GM21529 (cell line): ENCODE results near the gene TEX35.
"Not testable (repeated sequence)": the region's sequence is repeated elsewhere in the genome, so short reads cannot be mapped to it uniquely, and the experiment has no call there.

ENCODE experiments used
- ATAC-seq: cut with Tn5 transposase; IDR thresholded peaks from one replicate; pipeline ENCODE4 v1.9.1; 2021; ENCODE audit not compliant: unreplicated experiment

Gene TEX35

DNA sequence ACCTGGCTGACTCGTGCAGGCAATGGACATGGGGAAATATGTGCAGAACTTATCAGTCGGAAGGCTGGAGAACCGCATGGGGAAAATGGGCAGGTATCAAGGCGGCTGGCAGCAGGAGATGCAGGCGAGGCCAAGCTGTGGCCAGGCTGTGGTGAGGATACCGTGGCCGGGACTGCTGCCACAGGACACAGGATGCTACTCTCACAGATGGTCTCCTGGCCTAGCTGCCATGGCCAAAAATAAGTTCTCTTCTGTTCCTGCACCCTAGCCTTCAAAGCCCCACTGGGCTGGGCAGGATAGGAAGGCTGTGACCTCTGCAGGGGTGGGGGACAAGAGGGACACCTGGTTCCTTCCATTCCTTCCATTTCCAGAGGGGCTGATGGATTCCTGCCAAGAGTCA is 26.4 kb downstream of the TEX35 start:
- no peak for ATAC-seq

DNA sequence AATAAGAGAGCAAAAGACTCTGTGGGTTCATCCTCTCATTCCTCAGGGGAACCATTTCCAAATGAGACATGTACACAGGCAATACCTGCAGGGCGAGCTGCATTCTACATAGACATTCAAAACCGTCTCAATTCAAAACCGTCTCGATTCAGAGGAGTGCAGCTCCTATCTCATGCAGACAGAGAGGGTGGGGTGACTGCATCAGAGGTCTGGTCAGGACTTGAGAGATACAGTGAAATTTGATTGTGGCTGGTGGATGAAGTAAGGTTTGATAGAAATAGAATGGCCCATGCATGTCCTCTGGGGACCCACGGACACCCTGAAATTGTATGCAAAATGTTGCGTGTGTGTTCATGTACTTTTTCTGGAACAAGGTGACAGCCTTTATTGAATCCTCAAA is 27.3 kb downstream of the TEX35 start:
- no peak for ATAC-seq

DNA sequence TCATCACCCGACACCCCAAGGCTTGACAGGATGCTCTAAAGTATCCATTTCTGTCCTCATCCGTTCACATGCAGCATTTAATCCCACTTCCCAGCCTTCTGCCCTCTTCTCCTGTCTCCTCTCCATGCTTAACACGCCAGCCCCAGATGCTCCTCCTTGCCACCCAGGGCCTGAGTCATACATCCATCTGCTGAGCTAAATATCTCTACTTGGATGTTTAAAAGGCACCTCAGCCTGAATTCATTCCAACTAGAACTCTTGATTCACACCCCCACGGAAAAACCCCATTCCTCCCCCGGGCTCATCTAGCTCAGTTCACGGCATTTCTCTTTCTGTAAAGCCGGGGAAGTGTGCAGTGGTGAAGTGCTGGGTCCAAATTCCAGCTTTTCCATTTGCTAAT is 27.7 kb downstream of the TEX35 start:
- ATAC-seq = no peak

DNA sequence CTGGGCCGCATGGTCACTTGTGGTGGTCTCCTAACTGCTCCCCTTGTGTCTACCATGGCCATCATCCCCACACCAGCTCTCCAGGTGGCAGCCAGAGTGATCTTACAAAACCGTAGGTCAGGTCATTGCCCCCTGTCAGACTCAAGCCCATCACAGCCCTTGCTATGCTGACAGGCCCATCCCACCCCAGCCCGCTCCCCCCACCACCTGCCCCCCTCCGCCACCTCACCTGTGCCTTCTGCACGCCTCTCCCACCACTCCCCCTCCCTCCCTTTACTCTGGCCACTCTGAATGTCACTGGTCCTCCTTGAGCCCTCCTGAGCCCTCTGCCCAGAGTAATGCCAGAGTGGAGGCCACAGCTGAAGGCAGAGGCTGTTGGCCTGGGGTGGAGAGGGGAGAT is 28.5 kb downstream of the TEX35 start:
- no peak for ATAC-seq

DNA sequence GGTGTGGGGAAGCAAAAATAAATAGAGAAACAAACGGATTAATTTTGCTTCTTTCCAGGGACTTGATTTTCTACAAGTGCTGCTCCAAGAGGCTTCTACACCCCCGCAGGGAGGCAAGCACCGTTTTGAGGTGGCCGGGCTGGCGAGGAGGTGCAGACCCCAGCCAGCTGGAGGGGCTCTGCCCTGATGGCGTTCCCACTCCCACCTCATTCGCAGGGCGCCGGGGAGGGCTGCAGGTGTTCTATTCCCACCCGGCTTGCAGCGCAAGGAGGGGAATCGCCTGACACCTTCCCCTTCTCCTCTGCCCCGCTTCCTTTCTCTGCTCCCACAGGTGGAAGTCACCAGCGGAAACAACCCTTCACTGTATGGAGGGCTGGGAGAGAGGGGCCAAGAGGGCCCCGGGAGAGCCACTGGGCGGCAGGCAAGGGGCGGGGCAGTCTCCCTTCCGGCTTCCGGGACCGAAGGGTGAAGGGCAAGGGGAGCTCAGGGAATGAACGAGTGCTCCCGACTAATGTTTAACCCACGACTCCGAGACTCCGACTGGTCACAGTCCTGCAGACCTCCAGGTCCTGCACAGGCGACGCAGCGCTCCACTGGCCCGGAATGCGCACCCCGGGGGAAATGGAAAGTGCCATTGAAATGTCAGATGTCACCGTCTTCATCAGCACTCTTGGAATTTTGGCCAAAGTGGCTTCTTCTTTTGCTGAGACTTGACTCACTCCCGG is 29.1 kb downstream of the TEX35 start:
- ATAC-seq = peak; percentile 52

DNA sequence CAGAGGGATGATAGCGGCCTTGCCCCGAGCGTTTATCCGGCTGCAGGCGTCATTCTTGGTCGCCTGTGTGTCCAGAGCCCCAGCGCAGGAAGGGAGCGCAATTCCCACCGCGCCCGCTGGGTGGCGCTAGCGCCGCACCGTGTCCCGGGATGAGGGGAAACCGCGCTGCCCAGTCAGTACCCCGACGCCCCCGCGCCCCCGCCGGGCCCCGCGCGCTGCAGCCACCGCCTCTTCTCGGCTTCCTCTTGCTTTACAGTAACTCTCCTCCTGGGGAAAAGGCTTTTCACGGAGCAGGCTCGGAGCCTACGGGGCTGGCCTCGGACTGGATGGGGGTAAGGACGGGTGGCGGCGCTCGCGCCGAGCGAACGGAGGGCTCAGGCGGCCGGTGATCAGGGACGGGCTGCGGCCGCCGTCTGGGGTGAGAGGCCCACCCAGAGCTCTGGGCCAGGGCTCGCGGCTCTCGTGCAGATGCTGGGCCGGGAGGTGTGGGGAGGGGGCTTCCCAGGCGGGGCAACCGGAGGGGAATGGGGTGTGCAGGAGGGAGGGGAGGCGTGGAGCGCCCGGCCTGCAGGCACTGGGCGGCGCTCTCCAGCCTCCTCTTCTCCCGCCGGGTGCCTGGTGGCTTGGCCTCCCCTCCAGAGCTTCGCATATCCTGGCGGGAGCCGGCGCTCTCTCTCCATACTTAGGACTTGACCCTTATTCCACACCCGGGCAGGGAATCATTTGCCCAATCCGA is 29.8 kb downstream of the TEX35 start:
- ATAC-seq = peak; percentile 64

DNA sequence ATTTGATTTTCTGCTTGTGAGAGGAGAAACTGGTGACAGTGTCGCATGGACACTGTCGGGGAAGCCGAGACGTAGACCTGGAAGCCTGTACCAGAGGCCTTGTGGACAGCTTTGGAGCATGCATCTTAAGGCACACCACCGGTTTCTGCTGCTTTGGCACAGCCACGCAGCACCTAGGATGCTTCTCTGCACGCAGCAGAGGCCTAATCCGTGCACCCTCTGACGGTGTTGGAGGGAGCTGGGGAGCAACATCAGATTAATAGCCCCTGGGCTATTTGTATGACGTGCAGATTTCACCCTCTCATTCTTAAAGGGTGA is 30.3 kb downstream of the TEX35 start:
- peak; percentile 45 for ATAC-seq

DNA sequence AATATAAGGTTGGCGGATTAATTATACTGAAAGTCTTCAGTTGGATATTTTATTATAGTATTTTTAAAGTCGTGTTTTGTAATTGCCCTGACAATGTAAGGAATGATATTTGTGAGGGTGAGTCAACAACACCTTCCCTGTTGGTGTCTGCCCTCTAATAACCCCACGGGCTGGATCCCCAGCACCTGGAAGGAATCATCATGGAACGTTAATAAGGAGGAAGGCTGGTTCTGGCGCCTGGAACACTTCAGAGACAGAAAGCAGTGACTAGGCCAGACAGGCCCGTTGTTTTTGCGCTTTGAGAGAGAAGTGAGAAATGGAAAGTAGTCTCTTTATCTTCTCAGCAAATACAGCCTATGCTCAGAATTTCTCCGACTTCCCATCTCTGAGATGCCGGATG is 31.6 kb downstream of the TEX35 start:
- no peak for ATAC-seq

DNA sequence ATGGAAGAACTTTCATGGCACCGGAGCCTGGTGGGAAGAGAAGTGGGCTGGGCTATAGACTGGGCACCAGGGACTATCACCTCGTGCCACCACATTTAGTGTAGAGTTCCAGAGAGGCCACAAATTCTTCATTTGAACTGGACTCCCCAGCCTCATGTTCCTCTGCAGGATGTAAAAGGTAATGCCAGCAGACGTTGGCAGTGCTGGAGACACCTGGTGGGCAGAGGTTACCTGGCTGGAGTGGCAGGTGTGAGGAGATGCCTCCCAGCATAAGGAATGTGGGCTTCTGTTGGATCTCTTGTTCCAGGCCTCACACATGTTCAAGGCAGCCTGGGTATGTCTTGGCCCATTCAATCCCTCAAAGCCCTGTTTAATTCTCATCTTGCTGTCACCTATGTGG is 35.2 kb downstream of the TEX35 start:
- ATAC-seq = no peak

DNA sequence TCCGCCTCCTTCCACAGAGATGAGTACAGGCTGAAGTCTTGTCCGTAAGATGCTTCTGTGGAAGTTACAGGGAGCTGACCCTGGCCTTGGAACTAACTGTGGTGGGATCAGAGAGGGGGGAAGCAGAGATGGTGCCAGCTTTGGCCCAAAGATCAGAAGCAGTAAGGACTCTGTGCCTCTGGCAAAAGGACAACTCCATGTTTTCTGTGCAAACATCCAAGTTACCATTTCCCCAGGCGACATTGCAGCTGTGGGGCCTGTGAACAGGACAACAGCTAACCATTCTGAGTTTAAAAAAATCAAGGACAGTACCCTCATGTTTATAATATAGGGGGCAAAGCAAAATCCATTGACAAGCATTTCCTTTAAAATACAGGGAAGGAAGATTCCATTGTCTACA is 38.4 kb downstream of the TEX35 start:
- ATAC-seq = no peak

DNA sequence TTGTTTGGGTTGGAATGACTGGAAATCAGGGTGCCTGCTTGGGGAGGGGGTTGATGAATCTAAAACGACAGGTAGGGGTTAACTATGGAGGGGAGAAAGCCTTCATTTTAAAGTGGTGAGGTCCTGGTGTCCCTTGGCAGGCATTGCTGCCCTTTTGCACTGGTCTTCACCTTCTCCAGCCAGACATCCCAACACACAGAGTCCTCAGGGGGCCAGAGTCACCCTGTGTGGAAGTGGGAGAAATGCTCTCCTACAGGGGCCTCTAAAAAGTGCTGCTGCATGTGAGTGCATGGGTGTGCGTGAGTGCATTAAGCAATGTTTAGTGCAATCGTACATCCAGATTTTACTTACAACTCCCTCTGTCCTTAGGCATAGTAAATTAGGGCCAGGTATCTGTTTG is 39.0 kb downstream of the TEX35 start:
- no peak for ATAC-seq

DNA sequence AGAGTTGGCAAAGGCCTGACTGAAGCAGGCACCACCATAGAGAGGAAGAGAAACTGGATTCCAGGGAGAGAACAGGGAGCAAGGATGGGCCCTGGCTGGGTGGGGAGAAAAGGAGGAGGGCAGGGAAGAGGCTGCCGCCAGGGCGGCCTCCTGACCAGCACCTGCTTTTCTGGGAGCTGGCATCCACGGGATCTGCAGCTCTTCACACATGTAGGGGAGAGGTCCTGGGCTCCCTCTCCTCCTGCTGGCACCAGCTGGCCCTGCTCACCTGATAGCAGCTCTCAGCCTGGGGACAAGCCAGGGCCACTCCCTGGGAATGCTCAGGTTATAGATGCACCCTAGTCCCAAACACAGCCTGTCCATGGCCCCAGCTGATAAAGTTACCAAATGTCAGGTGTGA is 39.9 kb downstream of the TEX35 start:
- no peak for ATAC-seq

DNA sequence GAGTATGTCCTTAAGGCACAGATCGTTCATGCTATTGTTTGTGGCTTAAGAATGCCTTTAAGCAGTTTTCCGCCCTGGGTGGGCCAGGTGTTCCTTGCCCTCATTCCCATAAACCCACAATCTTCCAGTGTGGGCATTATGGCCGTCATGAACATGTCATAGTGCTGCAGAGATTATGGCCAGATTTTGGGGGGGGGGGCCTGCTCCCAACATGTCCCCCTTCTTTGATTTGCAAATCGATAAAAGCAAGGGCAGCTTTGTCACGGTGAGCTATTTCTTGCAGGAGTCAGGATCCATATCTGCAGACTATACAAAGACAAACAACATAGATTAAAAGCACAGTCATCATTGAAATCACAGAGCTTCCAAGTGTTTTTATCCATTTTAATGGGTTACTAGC is 41.4 kb downstream of the TEX35 start:
- ATAC-seq = not testable (repeated sequence)

DNA sequence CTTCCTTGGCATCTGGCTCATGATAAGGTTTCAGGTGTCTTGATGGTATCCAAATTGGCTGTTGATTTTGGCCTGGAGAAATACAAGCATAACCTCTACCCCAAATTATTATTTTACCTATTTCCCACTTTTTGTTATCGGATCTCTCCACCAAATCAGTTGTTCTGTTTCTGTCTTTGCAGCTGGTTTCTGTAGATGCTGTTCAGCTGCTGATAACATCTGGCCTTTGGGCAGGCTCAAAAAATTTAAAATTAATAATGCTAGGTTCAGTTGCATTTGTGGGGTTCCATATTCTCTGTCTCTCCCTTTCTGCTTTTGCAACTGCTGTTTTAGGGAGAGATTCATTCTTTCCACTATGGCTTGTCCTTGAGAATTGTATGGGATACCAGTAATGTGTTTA is 42.7 kb downstream of the TEX35 start:
- not testable (repeated sequence) for ATAC-seq

DNA sequence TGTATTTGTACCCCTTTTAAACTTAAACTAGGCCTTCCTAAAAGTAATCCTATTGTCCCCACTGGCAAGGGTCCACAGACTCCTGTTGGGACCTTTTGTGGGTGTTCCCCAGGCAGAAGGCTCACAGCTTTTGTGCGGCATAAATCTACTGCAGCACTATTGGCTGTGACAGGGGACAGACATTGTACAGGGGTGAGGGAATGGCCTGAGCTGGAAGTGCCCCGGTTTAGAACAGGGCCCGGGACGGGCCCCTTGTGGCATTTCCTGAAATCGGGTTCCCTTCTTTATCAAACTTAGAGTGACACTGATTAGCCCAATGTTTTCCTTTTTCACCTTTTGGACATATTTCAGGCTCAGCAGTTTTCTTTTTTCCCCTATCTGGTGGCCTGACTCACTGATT is 45.9 kb downstream of the TEX35 start:
- not testable (repeated sequence) for ATAC-seq

DNA sequence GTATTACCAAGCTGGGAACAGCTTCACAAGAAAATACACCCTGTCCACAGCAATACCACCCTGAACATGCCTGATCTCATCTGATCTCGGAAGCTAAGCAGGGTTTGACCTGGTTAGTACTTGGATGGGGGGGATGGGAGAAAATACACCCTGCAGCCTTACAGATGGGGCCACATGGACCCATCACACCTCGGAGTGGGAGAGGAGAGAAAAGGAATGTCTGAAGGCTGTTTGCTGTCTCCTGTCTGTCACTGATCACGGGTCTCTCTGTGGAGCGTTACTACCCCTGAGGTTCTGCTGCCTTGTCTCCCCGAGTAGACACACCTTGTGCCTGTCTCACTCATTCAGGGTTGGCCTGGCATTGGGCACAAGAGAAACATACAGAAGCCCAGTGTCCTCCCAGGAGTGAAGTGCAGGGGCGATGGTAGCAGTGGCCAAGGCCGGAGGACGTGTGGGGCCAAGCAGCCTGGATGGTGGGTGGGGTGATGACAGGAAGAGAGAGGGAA is 48.0 kb downstream of the TEX35 start:
- ATAC-seq = no peak

DNA sequence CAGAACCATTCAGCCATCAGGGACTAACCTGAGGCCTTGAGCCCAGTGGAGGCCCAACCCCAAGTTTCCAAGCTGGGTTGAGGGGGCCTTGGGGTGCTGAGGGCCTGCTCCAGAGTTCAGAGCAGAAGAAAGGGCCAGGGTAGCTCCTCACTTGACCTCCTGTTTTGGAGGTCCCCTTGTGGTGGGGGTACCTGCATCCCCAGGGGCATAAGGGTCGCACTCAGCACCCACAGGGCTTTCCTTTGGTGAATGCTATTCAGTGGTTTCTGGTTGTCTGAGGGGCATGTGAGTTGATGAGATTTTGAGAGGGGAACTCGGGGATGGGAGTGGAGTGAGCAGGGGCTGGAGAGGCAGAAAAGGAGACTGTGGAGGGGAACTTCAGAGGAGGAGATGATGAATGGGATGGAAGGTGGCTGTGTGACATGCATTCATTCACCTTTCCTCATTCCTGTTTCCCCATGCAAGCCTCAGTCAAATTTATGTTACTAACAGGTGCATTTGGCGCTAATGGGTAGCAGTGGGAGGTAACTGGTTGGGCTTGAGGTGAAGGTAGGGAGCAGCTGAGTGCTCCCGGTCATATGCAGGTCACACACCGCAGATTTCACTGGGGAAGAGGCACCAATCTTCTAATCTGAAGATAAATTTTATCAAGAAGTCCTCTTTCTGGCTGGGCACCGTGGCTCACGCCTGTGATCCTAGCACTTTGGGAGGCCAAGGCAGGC is 50.4 kb downstream of the TEX35 start:
- ATAC-seq = no peak

DNA sequence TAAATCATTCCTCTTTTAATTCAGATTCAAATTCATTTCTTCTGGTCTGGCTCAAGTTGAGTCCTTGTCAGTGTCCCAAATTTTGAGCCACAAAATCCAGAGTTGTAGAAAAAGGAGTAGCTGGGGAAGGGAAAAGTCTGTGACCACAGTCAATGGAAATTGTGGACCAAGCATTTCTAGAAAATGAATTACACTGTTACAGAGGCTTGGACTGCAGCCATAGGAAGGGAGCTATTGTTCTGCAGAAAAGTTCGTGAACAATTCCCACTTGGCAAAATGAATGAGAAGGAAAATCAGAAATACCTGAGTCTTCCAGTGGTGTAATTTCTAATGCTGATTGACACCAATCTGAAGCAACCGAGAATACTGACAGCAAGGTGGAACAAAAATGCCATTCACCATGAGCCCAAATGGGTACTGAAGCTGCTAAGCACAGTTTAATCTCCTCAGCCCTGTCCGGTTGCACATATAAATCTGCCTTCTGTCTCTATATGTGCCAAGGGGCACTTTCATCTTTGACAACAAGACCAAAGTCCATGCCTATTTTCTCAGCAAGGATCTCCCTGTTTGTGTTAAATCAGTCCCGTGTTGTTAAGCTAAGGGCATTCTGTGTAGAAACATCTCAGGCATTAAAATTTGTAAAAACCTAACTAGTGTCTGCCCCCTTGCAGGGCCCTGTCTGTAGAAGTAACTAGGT is 51.3 kb downstream of the TEX35 start:
- no peak for ATAC-seq

DNA sequence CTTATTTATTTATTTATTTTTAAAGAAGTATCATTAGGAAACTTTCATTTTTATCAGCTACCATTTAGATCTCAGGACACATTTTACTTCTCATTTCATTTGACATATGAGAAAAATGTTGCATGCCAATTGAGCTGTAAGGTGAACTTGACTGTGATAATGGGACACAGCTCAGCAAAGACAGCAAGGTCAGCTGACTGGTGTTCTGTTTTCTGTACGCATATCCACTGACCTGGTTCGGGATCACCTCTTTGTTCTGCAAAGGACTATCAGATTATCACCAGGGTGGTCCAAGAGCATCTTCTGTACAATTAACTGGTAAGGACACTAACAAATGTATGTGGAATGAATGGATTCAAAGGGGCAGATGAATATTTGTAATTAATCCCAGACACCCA is 51.9 kb downstream of the TEX35 start:
- ATAC-seq = no peak

DNA sequence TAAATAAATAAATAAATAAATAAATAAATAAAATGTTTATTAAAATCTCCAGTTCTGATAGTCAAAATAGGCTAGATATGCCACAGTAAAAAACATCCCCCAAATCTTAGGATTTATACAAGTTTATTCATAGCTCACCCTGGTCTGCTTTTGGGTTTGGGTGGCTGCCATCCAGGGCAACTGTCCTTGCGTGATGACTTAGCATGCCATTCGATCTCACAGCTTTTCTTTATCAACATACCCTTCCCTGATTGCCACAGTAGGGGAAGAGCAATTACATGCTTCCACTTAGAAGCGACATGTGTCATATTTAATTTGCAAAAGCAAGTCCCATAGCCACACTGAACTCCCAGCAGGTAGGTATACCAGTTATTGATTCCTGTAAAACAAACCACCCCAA is 52.7 kb downstream of the TEX35 start:
- no peak for ATAC-seq

DNA sequence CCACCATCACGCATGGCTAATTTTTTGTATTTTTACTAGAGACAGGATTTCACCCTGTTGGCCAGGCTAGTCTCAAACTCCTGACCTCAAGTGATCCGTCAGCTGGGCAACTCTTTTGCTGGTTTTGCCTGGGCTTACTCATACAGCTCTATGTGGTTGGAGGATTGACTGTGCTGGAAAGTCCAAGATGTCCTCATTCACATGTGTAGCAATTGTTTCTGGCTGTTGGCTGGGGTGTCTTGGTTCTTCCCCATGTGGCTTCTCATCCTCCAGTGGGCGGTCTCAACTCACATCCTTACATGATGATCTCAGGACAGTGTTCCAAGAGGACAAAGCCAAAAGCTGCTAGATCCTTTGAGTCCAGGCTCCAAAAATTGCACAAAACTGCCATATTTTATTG is 53.3 kb downstream of the TEX35 start:
- ATAC-seq = peak; percentile 84
